ENCODE data around the gene CFAP92. TPM values are rescaled to one million over a fixed set of nuclear protein-coding genes. Genes with fewer than 3 reads are reported as not detected.
A peak's percentile ranks its signal among the peaks of the same experiment; 100 is the strongest.

CFAP92 gene
- total RNA-seq, 1 donor from 2014 or later = not detected

DNA sequence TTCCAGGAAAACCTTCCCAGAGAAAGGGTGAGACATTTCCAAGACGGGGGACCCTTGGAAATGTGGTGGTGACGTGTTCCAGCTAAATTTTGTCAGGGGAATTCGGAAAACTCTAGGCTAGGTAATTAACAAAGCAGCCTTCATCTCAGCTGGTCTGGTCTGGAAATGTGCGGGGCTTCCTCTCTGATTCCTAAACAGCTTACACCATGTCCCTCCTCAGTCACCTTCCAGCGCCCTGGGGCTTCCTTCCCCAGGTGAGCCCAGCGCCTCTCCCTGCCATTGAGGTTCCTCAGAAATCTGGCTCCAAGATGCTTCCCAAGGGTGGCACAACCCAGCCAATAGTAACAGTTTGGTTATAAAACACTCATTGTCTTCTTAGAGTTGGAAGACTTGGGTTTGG, 113.9 kb downstream of the CFAP92 start:
- H3K27me3 Mint-ChIP-seq (ENCODE audit: unreplicated experiment) = peaks cover 2% of the 10 kb centered on the region
- DNase-seq (ENCODE audit: extremely low spot score, unreplicated experiment) = no peak
- TF ChIP-seq, protein P1, sequence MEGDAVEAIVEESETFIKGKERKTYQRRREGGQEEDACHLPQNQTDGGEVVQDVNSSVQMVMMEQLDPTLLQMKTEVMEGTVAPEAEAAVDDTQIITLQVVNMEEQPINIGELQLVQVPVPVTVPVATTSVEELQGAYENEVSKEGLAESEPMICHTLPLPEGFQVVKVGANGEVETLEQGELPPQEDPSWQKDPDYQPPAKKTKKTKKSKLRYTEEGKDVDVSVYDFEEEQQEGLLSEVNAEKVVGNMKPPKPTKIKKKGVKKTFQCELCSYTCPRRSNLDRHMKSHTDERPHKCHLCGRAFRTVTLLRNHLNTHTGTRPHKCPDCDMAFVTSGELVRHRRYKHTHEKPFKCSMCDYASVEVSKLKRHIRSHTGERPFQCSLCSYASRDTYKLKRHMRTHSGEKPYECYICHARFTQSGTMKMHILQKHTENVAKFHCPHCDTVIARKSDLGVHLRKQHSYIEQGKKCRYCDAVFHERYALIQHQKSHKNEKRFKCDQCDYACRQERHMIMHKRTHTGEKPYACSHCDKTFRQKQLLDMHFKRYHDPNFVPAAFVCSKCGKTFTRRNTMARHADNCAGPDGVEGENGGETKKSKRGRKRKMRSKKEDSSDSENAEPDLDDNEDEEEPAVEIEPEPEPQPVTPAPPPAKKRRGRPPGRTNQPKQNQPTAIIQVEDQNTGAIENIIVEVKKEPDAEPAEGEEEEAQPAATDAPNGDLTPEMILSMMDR (IDR thresholded peaks at IDR 0.05) = no peak
- H3K27ac Mint-ChIP-seq (ENCODE audit: unreplicated experiment) = peak overlapping the region; percentile 96
- peaks cover 10% of the 10 kb centered on the region for H3K36me3 Mint-ChIP-seq (ENCODE audit: unreplicated experiment)
- peaks cover 44% of the 10 kb centered on the region for H3K4me1 Mint-ChIP-seq (ENCODE audit: unreplicated experiment)
- no peaks in the 10 kb centered on the region for H3K9me3 Mint-ChIP-seq (ENCODE audit: unreplicated experiment)
- peak overlapping the region; percentile 87 for H3K4me3 Mint-ChIP-seq (ENCODE audit: unreplicated experiment)

DNA sequence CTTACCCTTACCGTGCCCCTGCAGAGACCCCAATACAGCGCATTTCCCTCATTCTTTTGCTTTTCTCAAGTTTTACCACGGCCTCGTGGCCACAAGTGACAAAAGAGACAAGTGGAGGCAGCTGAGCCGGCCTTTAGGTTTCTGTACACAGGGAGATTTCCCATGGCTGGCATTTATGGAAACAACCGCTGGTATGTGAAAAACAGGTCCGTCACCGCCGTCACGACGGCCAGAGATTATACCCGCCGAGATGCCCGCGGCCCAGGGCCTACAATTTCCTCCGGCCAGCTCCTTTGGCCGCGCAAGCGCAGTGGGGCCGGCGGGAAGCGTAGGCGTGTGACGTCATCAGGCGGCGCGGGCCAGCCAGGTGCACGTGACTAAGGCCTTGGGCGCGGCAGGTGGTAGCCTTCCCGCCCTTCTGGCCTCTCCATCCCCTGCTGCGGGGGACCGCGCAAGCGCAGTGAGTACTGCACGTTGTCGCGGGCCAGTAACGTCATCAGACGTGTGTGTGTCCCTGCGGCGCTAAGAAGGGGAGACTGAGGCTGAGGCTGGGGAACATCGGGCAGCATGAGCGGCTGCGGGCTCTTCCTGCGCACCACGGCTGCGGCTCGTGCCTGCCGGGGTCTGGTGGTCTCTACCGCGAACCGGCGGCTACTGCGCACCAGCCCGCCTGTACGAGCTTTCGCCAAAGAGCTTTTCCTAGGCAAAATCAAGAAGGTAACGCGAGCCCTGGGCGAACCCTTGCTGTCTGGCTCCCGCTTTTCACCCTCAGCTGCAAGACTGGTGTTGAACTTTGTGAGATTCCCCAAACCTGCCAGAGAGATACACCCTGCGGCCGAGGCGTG, 114.5 kb downstream of the CFAP92 start, which contains the start of gene ACAD9:
ACAD9 (plus strand) TSS at position 496 of the 845 bp plus-strand sequence; CDS start at position 568, 72 bp downstream.
- Mint-ChIP-seq H3K4me1 (ENCODE audit: unreplicated experiment) (peaks cover 44% of the 10 kb centered on the region), H3K9me3 (ENCODE audit: unreplicated experiment) (no peaks in the 10 kb centered on the region), H3K27me3 (ENCODE audit: unreplicated experiment) (peaks cover 6% of the 10 kb centered on the region), H3K27ac (ENCODE audit: unreplicated experiment) (peak within 1 kb of the TSS; percentile 96), H3K4me3 (ENCODE audit: unreplicated experiment) (peak within 1 kb of the TSS; percentile 87), H3K36me3 (ENCODE audit: unreplicated experiment) (peaks cover 6% of the 10 kb centered on the region)
- TF ChIP-seq, protein P1 (IDR thresholded peaks at IDR 0.05) = no peak
- peak; percentile 100 for DNase-seq (ENCODE audit: extremely low spot score, unreplicated experiment)

- Mint-ChIP-seq H3K36me3 (ENCODE audit: unreplicated experiment) (peaks cover 6% of the 10 kb centered on the region), H3K4me3 (ENCODE audit: unreplicated experiment) (peak overlapping the region; percentile 87), H3K27me3 (ENCODE audit: unreplicated experiment) (peaks cover 9% of the 10 kb centered on the region), H3K4me1 (ENCODE audit: unreplicated experiment) (peaks cover 42% of the 10 kb centered on the region), H3K9me3 (ENCODE audit: unreplicated experiment) (no peaks in the 10 kb centered on the region), H3K27ac (ENCODE audit: unreplicated experiment) (peak overlapping the region; percentile 96)
- TF ChIP-seq, protein P1 (IDR thresholded peaks at IDR 0.05) = no peak
- DNase-seq (ENCODE audit: extremely low spot score, unreplicated experiment) = no peak
These were observed 115.2 kb downstream of the CFAP92 start for GRCh38 chr3:128878556-128879124.

GRCh38 chr3:128878011-128878457, 115.8 kb downstream of the CFAP92 start:
- peak overlapping the region; percentile 96 for H3K27ac Mint-ChIP-seq (ENCODE audit: unreplicated experiment)
- H3K4me1 Mint-ChIP-seq (ENCODE audit: unreplicated experiment) = peaks cover 42% of the 10 kb centered on the region
- DNase-seq (ENCODE audit: extremely low spot score, unreplicated experiment) = no peak
- peaks cover 9% of the 10 kb centered on the region for H3K27me3 Mint-ChIP-seq (ENCODE audit: unreplicated experiment)
- H3K4me3 Mint-ChIP-seq (ENCODE audit: unreplicated experiment) = peak overlapping the region; percentile 87
- no peaks in the 10 kb centered on the region for H3K9me3 Mint-ChIP-seq (ENCODE audit: unreplicated experiment)
- TF ChIP-seq, protein P1 (IDR thresholded peaks at IDR 0.05) = no peak
- peaks cover 6% of the 10 kb centered on the region for H3K36me3 Mint-ChIP-seq (ENCODE audit: unreplicated experiment)

DNA sequence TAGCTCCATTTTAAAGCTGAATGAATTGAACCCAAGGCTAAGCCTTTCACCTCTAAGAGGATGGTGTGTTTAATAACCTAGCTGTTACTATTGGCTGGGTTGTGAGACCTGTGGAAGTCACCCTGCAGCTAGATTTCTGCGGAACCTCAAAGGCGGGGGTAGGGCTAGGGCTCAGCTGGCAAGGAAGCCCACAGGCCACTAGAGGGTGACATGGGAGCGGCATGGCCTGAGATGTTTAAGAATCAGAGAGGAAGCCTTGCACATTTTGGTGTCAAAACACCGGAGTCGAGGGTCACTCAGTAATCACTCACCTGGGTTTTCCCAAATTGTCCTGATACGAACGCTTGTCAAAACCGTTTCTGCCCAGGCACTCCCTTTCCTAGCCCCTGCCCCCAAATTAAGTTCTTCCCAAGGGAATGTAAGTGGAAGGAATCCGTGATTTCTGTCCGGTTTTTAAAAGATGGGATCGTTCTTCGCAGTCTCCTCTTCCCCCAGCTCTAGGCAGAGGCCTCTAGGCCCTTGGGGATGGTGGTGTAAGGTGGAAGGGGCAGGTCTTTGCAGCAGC, 118.2 kb downstream of the CFAP92 start:
- peaks cover 9% of the 10 kb centered on the region for H3K27me3 Mint-ChIP-seq (ENCODE audit: unreplicated experiment)
- H3K4me1 Mint-ChIP-seq (ENCODE audit: unreplicated experiment) = peaks cover 27% of the 10 kb centered on the region
- no peaks in the 10 kb centered on the region for H3K9me3 Mint-ChIP-seq (ENCODE audit: unreplicated experiment)
- TF ChIP-seq, protein P1 (IDR thresholded peaks at IDR 0.05) = peak; percentile 53
- peak overlapping the region; percentile 25 for H3K27ac Mint-ChIP-seq (ENCODE audit: unreplicated experiment)
- H3K36me3 Mint-ChIP-seq (ENCODE audit: unreplicated experiment) = no peaks in the 10 kb centered on the region
- no peak overlapping the region for H3K4me3 Mint-ChIP-seq (ENCODE audit: unreplicated experiment)
- no peak for DNase-seq (ENCODE audit: extremely low spot score, unreplicated experiment)
